Muscle of back (tissue), 11 donors: ENCODE measurements around the gene LARGE1. TPM values are rescaled to one million over a fixed set of nuclear protein-coding genes. Genes with fewer than 3 reads are reported as not detected.

ENCODE experiments used
- DNase-seq, 3 donors: peaks; one replicate each; pipeline versions ENCODE4 v3.0.0 to v3.0.0-alpha.2; 2013
- polyA plus RNA-seq, 10 donors: library from polyadenylated mRNA; unstranded; fragments of 120-200 nt; gene quantifications; one replicate each; pipeline ENCODE4 v1.2.1, GENCODE V29; 2013; ENCODE audit not compliant: insufficient read length in 10 of 10

Gene LARGE1
- polyA plus RNA-seq, 10 donors = 8.4 to 12.9 (median 10.3) TPM

GRCh38 chr22:33780531-33781136 is 139.6 kb downstream of the LARGE1 start:
- DNase-seq = no peak

- DNase-seq = no peak
Observed at GRCh38 chr22:33779243-33779642, 141.0 kb downstream of the LARGE1 start.

- no peak for DNase-seq
Observed at GRCh38 chr22:33776491-33776890, 143.8 kb downstream of the LARGE1 start.

GRCh38 chr22:33774781-33775180 is 145.5 kb downstream of the LARGE1 start:
- no peak for DNase-seq

- no peak for DNase-seq
Observed at GRCh38 chr22:33772745-33773144, 147.5 kb downstream of the LARGE1 start.

GRCh38 chr22:33771136-33771535 is 149.1 kb downstream of the LARGE1 start:
- no peak for DNase-seq

GRCh38 chr22:33770723-33771122 is 149.6 kb downstream of the LARGE1 start:
- no peak for DNase-seq

GRCh38 chr22:33766091-33766490 is 154.2 kb downstream of the LARGE1 start:
- DNase-seq = no peak

- DNase-seq = no peak
Observed at GRCh38 chr22:33758961-33759360, 161.3 kb downstream of the LARGE1 start.

- no peak for DNase-seq
Observed at GRCh38 chr22:33757802-33758483, 162.3 kb downstream of the LARGE1 start.

- DNase-seq = peak in 1 of 3 donors; percentile 23
Observed at GRCh38 chr22:33757041-33757801, 163.1 kb downstream of the LARGE1 start.

- DNase-seq = no peak
Observed at GRCh38 chr22:33756508-33756949, 163.7 kb downstream of the LARGE1 start.

GRCh38 chr22:33748714-33749113 is 171.6 kb downstream of the LARGE1 start:
- no peak for DNase-seq

- DNase-seq = peak in 2 of 3 donors; percentile 22
Observed at GRCh38 chr22:33747576-33748180, 172.6 kb downstream of the LARGE1 start.

- DNase-seq = no peak
Observed at GRCh38 chr22:33747029-33747428, 173.2 kb downstream of the LARGE1 start.

GRCh38 chr22:33746501-33746928 is 173.8 kb downstream of the LARGE1 start:
- DNase-seq = no peak

- DNase-seq = no peak
Observed at GRCh38 chr22:33745501-33745900, 174.8 kb downstream of the LARGE1 start.

- no peak for DNase-seq
Observed at GRCh38 chr22:33743756-33744155, 176.5 kb downstream of the LARGE1 start.

- DNase-seq = no peak
Observed at GRCh38 chr22:33741025-33741424, 179.3 kb downstream of the LARGE1 start.

- DNase-seq = no peak
Observed at GRCh38 chr22:33739516-33739915, 180.8 kb downstream of the LARGE1 start.

GRCh38 chr22:33737662-33738061 is 182.6 kb downstream of the LARGE1 start:
- no peak for DNase-seq

- no peak for DNase-seq
Observed at GRCh38 chr22:33735978-33736377, 184.3 kb downstream of the LARGE1 start.
